GM18873 (cell line): ENCODE results near the gene IGSF6.
A peak's percentile ranks its signal among the peaks of the same experiment; 100 is the strongest.
"Not testable (repeated sequence)": the region's sequence is repeated elsewhere in the genome, so short reads cannot be mapped to it uniquely, and the experiment has no call there.

Source experiments
- ATAC-seq: cut with Tn5 transposase; IDR thresholded peaks from one replicate; pipeline ENCODE4 v1.9.1; 2021; ENCODE audit warnings: mild to moderate bottlenecking, moderate library complexity, moderate number of reproducible peaks; ENCODE audit not compliant: unreplicated experiment, low FRiP score

IGSF6 gene

DNA sequence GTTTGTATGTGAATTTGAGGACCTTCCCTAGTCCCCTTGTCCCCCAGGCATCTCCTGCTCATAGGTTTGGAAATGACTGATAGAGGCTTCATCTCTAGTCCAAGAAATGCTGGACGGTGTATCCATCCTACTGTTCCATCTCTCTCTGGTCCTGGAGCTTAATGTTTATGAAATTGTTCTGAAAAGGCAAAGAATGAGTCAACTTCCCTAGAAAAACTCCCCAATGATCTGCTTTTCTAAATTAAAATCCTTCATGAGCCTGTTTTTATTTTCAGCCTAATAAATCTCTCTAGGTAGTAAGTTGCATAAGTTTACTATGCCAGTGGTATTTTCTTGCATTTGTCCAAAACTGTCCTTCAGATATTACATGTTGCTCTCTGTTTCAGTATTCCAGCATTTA, 2.1 kb upstream of the IGSF6 start:
- no peak for ATAC-seq

DNA sequence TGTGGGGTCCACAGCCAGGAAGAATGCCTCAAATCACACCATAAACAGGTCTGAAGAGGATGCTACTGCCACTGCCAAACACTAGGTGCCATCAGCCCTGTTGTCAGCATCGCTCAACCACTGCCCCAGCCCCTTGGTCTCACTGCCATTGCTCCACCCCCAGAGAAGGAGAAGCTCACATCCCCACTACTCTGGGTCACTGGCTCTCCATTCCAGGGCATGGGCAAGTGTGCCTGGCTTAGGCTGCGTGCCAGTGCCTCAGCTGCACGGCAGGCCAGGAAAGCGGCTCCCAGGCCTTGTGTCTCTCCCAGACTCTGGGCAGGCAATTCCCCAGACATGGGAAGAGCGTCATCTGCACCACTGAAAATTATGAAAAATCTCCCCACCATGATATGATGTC, 1.2 kb upstream of the IGSF6 start:
- no peak for ATAC-seq

DNA sequence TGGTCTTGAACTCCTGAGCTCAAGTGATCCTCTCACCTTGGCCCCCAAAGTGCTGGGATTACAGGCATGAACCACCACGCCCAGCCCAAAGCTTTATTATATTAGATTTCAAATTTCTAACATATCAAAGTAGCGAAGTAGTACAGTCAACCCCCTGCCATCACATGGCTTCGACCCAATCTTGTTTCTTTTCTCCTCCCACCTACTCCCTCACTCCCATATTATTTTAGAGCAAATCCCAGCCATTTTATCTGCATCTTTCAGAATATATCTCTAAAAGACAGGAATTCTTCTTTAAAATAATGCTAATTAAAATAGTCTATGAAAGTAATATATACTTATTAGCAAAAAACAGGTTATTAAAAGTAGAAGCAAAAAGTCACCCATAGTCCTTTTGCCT, 893 bp downstream of the IGSF6 start:
- no peak for ATAC-seq

DNA sequence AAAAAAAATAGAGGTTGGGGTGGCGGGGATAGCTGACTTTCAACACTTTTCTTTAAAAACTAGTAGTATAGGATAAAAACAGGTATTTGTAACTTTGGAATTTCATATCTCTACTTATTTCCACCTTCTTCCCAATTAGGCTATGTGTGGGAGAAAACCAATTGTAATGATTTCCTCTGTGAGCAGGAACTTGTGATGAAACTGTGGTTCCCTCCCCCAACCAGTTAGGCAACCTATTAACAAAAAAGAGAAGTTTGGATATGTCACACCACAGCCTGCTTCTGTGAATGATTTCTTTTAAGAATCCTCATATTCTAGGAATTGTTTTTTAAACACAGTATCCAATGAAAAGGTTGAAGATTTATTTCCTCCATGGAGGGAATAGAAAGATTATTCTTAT, 1.9 kb downstream of the IGSF6 start:
- ATAC-seq = no peak

DNA sequence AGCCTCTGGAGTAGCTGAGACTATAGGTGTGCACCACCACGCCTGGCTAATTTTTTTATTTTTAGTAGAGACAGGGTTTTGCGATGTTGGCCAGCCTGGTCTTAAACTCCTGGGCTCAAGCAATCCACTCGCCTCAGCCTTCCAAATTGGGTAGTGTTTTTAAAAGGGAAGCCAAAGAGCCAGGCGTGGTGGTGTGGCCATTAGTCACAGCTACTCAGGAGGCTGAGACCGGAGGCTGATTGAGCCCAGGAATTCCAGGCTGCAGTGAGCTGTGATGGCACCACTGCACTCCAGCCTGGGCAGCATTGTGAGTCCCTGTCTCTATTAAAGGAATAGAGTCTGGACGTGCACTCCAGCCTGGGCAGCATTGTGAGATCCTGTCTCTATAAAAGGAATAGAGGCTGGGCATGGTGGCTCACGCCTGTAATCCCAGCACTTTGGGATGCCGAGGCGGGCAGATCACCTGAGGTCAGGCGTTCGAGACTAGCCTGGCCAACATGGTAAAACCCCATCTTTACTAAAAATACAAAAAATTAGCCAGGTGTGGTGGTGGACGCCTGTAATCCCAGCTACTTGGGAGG, 2.5 kb downstream of the IGSF6 start:
- ATAC-seq = not testable (repeated sequence)

DNA sequence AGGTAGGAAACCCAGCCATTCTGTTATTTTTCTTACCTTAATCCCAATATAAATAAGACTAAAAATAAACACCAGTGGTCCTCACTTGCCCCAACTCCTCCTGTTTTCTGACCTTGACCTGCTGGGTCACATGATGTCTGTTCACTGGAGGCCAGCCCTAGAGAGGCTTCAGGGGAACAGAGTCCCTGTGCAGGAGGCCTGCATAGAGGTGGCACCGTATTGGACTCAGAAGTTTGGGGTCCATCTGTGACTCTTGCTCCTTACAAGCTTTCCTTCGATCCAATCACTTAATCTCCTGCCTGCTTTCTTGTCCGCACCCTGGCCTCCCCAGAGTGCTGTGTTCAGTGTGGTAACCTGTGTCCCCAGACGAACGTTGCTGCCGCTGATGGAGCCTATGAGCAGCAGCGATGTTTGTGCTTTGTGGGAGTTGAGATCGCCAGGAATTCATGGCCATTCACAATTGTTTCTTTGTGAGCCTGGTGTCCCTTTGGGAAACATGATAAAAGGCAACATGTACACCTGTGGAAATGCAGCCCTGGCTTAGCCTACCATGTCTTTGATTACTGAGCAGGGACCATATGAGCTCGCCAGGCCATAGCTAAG, 4.7 kb downstream of the IGSF6 start:
- ATAC-seq = no peak

DNA sequence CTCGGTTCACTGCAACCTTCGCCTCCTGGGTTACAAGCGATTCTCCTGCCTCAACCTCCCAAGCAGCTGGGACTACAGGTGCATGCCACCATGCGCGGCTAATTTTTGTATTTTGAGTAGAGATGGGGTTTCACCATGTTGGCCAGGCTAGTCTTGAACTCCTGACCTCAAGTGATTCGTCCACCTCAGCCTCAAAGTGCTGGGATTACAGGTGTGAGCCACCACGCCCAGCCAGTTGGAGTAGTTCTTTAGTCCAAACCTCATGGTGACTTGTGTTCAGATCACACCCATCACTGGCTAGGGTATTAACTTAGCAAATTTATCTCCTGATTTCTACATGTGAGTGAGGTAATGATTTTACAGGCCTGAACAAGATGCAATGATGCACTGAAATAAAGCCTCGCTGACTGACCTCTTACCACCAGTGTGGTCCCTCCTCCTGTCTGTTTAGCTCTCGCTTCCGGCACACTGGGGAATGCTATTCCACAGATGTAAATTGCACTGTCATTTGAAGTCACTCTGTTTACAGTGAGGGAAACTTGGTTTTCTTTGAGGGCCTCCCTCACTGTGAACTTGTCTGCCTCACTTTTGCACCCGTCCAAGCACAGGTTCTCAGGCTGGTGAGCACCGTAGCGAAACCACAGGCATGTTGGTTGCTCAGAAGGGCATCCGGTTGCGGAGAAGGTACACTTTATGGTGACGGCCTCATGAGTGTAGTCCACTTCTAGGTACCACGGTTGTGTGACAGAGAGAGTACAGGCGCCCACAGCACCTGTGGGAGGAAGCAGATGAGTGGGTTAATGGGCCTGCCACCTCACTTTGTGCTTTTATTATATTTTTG, 5.5 kb downstream of the IGSF6 start:
- peak; percentile 90 for ATAC-seq

DNA sequence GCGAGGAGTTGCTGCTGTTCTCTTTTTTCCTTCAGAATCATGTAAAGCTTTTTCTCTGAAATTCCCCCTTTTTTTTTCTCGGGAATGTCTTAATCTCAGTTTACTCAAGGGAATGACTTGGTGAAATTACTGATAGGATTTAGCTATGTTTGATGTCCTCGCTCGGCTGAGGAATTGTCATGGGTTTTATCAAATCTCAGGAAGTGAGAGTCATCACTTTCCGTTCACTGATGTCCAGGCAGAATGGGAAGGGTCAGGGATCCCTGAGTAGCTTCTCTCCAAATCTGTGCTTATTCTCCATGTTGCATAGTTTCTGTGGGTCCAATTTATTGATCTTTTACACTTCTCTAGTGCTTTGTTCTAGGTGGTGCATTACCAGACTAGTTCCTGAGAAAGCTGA, 6.3 kb downstream of the IGSF6 start:
- ATAC-seq = no peak

DNA sequence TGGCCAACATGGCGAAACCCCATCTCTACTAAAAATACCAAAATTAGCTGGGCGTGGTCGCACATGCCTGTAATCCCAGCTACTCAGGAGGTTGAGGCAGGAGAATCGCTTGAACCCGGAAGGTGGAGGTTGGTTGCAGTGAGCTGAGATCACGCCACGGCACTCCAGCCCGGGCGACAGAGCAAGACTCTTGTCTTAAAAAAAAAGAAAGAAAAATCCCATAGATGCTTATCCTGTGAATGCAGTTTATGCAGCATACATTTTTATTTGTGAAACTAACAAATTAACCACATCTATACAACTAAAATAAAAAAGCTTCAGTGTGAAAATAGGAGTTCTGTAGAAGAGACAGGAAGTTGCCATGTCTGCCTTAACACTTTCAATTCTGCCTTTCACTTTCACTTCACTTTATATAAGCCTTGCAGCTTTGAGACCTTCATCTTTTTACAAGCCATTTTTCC, 7.1 kb downstream of the IGSF6 start:
- no peak for ATAC-seq

DNA sequence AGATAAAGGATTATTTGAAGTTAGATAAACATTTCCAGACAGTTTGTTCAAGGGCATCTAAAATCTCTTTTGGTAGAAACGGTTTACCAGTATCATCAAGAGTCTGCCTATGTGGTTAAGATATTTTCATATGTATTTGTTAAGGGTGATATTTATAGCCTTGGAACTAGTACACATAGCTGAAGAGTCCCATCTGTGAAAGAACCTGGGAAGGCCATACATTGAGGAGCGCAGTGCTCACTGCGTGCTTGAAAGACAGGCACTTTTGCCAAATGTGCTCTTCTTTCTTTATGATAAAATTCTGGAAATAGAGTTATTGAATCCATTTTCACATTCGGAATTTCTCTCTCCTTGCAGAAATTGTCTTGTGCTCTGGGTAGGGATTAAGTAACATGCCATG, 7.7 kb downstream of the IGSF6 start:
- ATAC-seq = no peak

DNA sequence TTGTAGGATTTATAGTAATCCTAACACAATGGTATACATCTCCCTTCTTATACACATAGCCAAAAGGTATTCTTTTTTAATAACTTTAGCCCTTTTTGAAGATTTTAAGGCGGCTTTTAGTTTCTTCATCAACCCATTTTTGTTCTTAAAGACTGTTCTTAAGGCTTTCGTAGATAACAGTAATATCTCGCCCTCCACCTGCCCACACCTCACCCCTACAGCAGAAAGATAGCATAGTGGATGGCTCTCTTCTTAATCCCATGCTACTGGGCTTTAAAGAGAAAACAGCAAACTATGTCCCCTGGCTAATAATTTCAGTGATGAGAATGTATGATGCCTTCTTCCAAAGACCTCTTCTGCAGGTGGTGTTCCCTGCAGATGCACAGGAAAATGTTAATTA, 8.6 kb downstream of the IGSF6 start:
- no peak for ATAC-seq

DNA sequence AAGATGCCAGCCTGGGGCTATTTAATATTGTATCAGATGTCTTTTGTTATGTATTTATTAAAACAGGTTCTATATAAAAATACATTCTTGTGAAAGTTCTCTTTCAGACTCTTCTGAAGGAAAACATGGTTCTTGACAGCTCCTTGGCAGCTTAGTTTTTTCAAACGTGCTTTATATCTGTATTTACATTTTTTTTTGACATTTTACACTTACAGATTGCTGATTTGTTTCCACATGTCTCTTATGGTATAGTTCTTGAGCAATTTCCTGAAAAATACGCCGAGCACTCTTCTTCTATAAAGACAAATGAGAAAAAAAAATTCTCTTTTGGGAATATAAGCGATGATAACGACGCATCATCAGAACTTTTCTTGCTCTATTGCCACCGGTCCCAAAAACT, 9.5 kb downstream of the IGSF6 start:
- no peak for ATAC-seq

DNA sequence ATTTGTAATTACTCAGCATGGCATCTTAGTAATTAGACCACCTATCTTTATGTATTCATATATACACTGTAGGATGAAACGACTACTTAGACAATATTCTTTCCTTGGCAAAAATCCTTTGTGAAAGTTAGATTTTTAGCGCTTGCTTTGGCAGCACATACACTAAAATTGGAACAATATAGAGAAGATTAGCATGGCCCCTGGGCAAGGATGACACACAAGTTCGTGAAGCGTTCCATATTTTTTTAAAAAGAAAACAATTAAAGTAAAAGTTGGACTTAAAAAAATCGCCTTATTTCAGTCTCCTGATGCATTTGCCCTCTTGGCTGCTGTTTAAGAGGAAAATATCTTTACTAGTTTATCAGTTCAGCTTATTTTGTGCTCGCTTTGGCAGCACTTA, 10.5 kb downstream of the IGSF6 start:
- no peak for ATAC-seq

DNA sequence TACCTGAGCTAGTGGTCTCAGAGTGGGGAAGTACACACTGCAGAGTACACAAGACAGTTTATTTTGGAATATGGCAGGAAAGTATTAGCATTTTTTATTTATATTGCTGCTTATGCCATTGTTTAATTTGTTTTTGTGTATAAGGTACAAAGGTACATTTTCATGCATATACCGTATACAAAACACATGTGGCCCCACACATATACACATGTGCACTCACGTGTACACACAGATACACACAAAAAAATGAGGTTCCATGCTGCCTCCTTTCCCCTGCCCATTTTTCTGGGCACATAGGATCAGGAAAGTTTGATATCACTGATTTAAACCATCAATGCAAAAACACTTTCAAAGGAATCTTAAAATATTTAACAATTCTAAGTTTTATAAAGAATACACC, 12.9 kb downstream of the IGSF6 start:
- ATAC-seq = no peak

DNA sequence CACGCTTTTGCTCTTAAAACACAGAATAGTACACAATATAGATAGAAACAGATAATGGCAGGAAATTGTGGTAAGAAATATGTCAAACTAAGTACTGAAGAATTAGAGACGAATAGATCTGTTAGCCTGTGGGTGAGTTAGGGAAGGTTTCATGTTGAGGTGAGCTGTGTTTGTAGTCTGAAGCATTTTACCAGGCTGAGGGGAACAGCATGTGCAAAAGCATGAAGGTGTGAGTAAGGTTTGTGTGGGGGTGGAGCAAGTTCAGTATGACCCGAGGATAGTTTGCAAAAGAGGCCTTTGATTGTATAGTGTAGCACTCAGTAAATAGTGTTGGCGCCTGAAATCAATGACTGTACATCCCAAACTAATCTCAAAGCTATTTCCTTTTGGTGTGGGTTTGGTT, 13.8 kb downstream of the IGSF6 start:
- no peak for ATAC-seq

DNA sequence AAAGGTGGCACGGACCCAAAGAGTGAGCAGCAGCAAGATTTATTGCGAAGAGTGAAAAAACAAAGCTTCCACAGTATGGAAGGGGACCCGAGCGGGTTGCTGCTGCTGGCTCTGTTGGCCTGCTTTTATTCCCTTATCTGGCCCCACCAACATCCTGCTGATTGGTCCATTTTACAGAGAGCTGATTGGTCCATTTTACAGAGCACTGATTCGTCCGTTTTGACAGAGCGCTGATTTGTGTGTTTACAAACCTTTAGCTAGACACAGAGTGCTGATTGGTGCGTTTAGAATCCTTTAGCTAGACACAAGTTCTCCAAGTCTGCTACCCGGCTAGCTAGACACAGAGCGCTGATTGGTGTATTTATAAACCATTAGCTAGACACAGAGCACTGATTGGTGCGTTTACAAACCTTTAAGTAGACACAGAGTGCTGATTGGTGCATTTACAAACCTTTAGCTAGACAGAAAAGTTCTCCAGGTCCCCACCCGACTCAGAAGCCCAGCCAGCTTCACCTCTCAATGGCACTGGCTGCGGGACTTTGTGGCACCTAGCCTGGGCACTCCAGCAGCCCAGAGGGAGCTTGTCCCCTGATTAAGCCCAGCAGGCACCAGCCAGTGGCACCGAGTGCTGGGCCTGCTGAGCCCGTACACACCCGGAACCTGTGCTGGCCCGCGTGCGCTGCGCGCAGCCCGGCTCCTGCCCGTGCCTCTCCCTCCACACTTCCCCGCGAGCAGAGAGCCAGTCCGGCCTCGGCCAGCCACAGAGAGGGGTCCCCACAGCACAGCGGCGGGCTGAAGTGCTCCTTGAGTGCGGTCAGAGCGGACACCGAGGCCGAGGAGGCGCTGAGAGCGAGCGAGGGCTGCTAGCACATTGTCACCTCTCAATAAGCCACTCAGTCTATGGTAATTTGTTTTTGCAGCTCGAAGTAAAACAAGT, 15.1 kb downstream of the IGSF6 start:
- ATAC-seq = no peak

DNA sequence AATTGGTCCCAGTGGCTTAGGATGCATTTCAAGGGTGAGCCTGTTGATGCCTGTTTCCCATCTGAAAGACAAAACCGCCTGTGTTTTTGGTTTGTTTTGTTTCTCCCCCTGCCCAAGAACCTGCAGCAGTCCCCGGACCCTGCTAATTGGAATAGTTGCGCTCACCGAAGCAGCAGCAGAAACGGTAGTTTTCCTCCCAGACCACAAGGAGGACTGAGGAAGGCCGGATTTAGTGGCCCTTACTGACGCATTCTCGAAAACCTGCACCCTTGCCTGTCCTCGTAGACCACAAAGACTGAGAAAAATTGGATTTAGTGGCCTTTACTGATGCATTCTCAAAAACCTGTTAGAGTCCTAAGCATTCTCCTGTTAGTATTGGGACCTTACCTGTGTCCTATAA, 16.7 kb downstream of the IGSF6 start:
- ATAC-seq = not testable (repeated sequence)

DNA sequence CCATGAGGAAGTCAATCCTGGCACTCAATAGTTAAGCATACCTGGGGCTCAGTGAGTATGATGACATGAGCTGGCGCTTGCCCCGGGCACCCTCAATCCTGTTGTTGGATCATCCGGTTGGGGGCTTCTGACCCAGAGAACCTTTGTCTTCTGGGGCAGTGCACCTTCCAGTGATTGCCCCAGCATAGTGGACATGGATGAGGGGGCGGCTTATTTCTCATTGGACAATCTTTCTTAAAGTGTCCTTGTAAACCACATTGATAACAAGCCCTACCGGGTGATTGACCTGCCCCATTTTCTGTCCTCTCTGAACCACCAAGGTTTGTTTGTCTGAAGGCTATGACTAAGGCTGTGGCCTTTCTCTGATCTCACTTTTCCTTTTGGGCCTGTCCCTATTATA, 18.2 kb downstream of the IGSF6 start:
- ATAC-seq = no peak

DNA sequence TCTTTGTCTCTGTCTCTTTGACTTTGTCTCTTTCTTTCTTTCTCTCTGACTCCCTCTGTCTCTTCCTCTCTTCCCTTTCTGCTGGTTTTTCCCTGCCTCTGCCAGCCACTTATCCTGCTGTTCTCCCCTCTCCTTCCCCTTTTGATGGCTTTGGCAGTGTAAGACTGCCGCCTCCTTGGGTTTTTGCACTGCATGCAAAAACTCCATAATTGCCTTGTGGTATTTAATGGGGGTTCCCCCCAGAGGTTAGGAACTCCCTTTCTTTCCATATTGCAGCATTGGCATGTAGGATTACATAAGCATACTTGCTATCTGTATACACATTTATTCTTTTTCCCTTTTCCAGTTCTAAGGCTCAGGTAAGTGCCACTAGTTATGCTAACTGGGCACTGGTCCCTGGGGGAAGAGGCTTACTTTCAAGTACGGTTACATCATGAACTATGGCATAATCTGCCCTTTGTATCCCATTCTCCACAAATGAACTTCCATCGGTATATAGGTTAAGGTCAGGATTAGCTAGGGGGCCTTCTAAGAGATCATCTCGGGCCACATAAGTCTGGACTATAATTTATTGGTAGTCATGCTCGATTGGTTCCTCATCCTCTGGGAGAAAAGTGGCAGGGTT, 20.3 kb downstream of the IGSF6 start:
- ATAC-seq = not testable (repeated sequence)

DNA sequence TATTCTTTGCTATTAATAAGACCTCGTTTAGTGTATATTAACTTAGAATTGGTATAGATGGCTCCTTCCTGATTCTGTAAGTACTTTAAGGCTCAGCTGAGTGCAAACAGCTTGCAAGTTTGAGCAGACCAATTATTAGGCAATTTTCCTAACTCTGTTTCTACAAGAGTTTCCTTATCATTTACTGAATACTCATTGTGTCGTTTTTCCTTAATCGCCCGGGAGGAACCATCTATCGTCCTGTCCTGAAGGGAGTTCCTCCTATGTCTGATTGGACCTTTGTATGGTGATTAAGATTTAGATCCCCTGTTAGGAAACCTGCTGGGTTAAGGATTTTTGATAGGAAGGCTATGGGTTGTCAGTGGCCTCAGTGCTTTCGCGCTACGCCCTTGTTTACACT, 21.0 kb downstream of the IGSF6 start:
- not testable (repeated sequence) for ATAC-seq
